Measurements from ENCODE around the gene USP22. TPM values are rescaled to one million over a fixed set of nuclear protein-coding genes. Genes with fewer than 3 reads are reported as not detected.
"Not testable (repeated sequence)": the region's sequence is repeated elsewhere in the genome, so short reads cannot be mapped to it uniquely, and the experiment has no call there.

The USP22 gene
- total and polyA plus RNA-seq, 9 donors: 75.2 to 246 (median 197) TPM

DNA sequence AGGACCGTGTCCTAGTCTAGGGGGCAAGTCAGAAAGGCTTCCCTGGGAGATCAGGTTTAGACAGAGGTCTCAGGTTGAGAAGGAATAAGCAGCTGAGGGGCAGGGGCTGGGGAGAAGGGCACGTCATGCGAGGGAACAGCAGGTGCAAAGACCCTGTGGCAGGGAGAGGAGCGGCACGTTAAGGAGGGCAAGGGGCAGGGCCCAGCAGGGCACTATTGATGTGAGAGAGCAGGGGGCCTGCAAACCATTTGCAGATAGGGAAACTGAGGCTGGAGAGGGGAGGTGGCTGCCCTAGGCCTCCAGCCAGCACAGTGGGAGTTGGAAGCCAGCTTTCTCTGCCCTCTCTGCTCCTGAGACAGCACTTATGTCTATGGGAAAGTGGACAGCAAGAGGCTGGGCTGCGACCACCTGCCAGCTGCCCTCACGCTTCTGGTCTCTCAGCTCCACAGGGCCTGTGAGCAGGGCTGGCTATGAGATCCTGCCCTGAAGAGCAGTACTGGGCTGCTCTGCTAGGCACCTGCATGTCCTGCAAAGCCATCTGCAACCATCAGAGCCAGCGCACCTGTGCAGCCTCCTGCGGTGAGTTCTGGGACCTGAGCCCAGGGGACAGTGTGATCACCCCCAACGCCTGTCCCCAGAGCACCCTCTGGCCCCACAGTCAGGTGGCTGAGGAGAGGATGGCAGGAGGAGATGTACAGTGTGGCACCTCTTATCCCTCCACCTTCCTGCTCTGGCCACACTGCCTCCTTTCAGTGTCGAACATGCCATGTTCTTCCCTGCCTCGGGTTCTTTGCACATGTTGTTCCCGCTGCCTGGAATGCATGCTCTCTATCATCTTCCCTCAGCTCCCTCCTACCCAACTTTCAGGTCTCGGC is 61.5 kb downstream of the USP22 start:
- H3K4me3 ChIP-seq: no peak overlapping the region
- no peaks in the 10 kb centered on the region for H3K4me1 ChIP-seq (ENCODE audit: insufficient read depth)
- TF ChIP-seq POLR2A (IDR thresholded peaks at IDR 0.05) (no peak), EP300 (IDR thresholded peaks at IDR 0.05) (no peak)
- TF ChIP-seq, protein P1, sequence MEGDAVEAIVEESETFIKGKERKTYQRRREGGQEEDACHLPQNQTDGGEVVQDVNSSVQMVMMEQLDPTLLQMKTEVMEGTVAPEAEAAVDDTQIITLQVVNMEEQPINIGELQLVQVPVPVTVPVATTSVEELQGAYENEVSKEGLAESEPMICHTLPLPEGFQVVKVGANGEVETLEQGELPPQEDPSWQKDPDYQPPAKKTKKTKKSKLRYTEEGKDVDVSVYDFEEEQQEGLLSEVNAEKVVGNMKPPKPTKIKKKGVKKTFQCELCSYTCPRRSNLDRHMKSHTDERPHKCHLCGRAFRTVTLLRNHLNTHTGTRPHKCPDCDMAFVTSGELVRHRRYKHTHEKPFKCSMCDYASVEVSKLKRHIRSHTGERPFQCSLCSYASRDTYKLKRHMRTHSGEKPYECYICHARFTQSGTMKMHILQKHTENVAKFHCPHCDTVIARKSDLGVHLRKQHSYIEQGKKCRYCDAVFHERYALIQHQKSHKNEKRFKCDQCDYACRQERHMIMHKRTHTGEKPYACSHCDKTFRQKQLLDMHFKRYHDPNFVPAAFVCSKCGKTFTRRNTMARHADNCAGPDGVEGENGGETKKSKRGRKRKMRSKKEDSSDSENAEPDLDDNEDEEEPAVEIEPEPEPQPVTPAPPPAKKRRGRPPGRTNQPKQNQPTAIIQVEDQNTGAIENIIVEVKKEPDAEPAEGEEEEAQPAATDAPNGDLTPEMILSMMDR (IDR thresholded peaks at IDR 0.05): no peak
- intact Hi-C loops (cut with DNase I): no loop called here
- H3K27me3 ChIP-seq: no peaks in the 10 kb centered on the region
- no peak overlapping the region for H3K27ac ChIP-seq
- H3K36me3 ChIP-seq: no peaks in the 10 kb centered on the region
- WGBS, 3 donors: 89 to 94% (median 94%) methylated on average over 14 of the region's 14 CpGs
- DNase-seq: no peak
- no peaks in the 10 kb centered on the region for H3K9me3 ChIP-seq

DNA sequence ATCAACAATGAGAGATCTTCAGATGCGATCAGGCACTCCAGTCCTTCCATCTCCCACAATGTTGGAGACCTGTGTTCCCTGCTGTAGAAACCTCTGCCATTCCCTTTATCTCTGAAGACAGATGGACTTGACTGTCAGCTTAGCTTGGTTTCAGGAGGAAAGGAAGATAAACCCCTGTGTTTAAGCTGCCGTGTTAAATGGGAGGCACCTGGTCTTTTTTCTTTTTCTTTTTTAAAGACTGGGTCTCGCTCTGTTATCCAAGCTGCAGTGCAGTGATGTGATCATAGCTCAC is 63.1 kb downstream of the USP22 start:
- TF ChIP-seq POLR2A (IDR thresholded peaks at IDR 0.05) (no peak), EP300 (IDR thresholded peaks at IDR 0.05) (no peak)
- TF ChIP-seq, protein P1 (IDR thresholded peaks at IDR 0.05): no peak
- DNase-seq: no peak
- Histone ChIP-seq H3K27me3 (no peaks in the 10 kb centered on the region), H3K36me3 (no peaks in the 10 kb centered on the region), H3K4me1 (ENCODE audit: insufficient read depth) (no peaks in the 10 kb centered on the region), H3K4me3 (no peak overlapping the region), H3K9me3 (no peaks in the 10 kb centered on the region), H3K27ac (no peak overlapping the region)
- intact Hi-C loops (cut with DNase I): no loop called here
- 62 to 71% (median 65%) methylated on average over 3 of the region's 3 CpGs for WGBS, 3 donors

DNA sequence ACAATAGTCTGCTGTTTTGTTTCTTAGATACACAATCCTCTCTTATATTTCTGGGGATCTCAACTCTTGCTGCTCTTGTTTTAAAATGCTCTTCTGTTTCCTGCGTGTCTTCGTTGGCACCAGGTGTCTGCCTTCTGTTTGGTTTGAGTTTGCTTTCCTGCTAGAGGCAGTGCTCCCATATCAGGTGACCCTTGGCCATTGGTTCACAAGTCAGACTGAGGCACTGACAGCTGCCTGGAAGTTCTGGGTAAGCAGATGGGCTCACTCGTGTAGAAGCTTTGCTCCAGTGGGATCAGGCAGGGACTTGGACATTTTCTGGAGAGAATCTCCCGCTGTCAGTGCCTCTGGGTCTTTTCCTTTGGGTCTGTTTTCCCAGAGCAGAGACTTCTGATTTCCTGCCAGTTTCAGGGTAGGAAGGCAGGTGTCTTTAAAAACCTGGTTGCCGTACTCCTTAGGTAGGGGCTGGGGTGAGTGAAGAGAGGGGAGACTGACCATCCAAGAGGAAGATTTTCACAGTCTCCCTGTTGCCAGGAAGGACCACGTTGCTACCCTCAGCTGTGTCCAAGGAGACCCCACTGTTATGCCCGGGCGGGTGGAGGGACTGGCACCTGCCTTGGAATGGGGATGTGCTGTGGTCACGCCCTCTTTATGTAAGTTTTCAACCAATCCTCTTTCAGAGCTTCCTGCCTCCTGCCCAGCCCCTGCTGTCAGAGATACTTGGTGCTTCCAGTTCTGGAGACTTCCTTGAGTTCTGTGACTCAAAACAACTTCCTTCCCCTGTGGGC is 63.6 kb downstream of the USP22 start:
- H3K4me1 ChIP-seq (ENCODE audit: insufficient read depth); intact Hi-C loops (cut with DNase I); DNase-seq; H3K9me3 ChIP-seq; H3K27ac ChIP-seq; H3K36me3 ChIP-seq; H3K27me3 ChIP-seq; H3K4me3 ChIP-seq: not testable (repeated sequence)
- 69 to 83% (median 70%) methylated on average over 9 of the region's 9 CpGs for WGBS, 3 donors

DNA sequence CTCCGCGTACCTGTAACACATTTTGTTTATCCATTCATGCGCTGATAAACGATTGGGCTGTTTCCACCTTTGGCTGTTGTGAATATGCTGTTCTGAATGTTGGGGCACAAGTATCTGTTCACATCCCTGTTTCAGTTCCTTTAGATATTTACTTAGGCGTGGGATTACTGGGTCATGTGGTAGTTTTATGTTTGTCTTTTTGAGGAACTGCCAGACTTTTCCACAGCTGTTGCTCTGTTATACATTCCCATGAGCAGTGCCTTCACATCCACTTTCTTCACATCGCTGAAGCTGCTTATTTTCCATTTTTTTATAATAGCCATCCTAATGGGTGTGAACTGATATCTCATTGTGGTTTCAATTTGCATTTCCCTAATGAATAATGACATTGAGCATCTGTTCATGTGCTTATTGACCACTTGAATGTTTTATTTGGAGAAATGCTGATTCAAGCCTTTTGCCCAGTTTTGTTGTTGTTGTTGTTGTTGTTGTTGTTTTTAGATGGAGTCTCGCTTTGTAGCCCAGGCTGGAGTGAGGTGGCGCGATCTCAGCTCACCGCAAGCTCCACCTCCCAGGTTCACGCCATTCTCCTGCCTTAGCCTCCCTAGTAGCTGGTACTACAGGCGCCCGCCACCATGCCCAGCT is 65.1 kb downstream of the USP22 start:
- WGBS, 3 donors: 74 to 84% (median 83%) methylated on average over 13 of the region's 13 CpGs
- H3K36me3 ChIP-seq; H3K9me3 ChIP-seq; intact Hi-C loops (cut with DNase I); H3K27me3 ChIP-seq; DNase-seq; H3K4me1 ChIP-seq (ENCODE audit: insufficient read depth); H3K27ac ChIP-seq; H3K4me3 ChIP-seq: not testable (repeated sequence)

DNA sequence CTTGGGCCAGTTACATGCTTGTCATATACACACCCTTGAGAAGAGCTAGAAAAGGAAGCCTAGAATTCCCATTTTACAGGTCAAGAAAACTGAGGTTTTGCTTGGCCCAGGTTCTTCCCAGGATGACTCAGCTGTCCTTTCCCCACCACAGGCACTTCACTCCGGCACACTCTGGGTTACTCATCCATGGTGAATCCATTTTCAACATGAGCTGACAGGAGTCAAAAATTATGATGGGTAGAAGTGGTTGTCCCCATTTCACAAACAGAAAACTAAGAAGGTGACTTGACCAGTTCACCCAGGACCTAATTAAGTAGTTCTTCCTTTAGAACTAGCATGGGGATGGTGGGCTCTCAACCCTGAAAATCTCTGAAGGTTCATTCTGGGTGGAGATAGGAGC is 67.2 kb downstream of the USP22 start:
- H3K4me1 ChIP-seq (ENCODE audit: insufficient read depth): no peaks in the 10 kb centered on the region
- H3K9me3 ChIP-seq: no peaks in the 10 kb centered on the region
- H3K36me3 ChIP-seq: no peaks in the 10 kb centered on the region
- no peak overlapping the region for H3K4me3 ChIP-seq
- DNase-seq: no peak
- H3K27me3 ChIP-seq: no peaks in the 10 kb centered on the region
- H3K27ac ChIP-seq: no peak overlapping the region
- intact Hi-C loops (cut with DNase I): no loop called here
- 76 to 95% (median 85%) methylated on average over 1 of the region's 1 CpG for WGBS, 3 donors
- TF ChIP-seq POLR2A (IDR thresholded peaks at IDR 0.05): no peak
- TF ChIP-seq, protein P1 (IDR thresholded peaks at IDR 0.05): no peak
